HCEC 1CT (cell line): ENCODE measurements around the gene NACC2.

ENCODE experiments used
- DNase-seq: peaks from one replicate; pipeline ENCODE4 v3.0.0-alpha.2; 2017

NACC2 gene

GRCh38 chr9:136095070-136096058, at the start of gene NACC2:
Gene NACC2 (minus strand): TSS chr9:136095289. CDS start chr9:136050521, 44,768 bp downstream.
- peak; percentile 71 for DNase-seq

GRCh38 chr9:136144450-136144849, 49.4 kb upstream of the NACC2 start:
- DNase-seq, result no peak

- DNase-seq, result peak; percentile 20
Measured at GRCh38 chr9:136143215-136144001, 48.3 kb upstream of the NACC2 start.

- DNase-seq, result no peak
Measured at GRCh38 chr9:136142859-136143214, 47.7 kb upstream of the NACC2 start.

- no peak for DNase-seq
Measured at GRCh38 chr9:136142414-136142796, 47.3 kb upstream of the NACC2 start.

- no peak for DNase-seq
Measured at GRCh38 chr9:136141682-136142413, 46.8 kb upstream of the NACC2 start.

- DNase-seq, result no peak
Measured at GRCh38 chr9:136140966-136141365, 45.9 kb upstream of the NACC2 start.

GRCh38 chr9:136140046-136140445, 45.0 kb upstream of the NACC2 start:
- DNase-seq, result no peak

GRCh38 chr9:136138566-136138965, 43.5 kb upstream of the NACC2 start:
- DNase-seq, result no peak

GRCh38 chr9:136137321-136138265, 42.5 kb upstream of the NACC2 start:
- no peak for DNase-seq

- no peak for DNase-seq
Measured at GRCh38 chr9:136136127-136136925, 41.2 kb upstream of the NACC2 start.

- no peak for DNase-seq
Measured at GRCh38 chr9:136135326-136136126, 40.4 kb upstream of the NACC2 start.

GRCh38 chr9:136133959-136134484, 38.9 kb upstream of the NACC2 start:
- DNase-seq, result no peak

GRCh38 chr9:136133191-136133958, 38.3 kb upstream of the NACC2 start:
- DNase-seq, result no peak

- no peak for DNase-seq
Measured at GRCh38 chr9:136132512-136133050, 37.5 kb upstream of the NACC2 start.

- DNase-seq, result no peak
Measured at GRCh38 chr9:136131629-136132511, 36.8 kb upstream of the NACC2 start.

GRCh38 chr9:136129176-136129575, 34.1 kb upstream of the NACC2 start:
- no peak for DNase-seq

- DNase-seq, result no peak
Measured at GRCh38 chr9:136128436-136128835, 33.3 kb upstream of the NACC2 start.
